Inflammatory macrophage treated with lipopolysaccharide for 1 hour (primary cell): ENCODE results near the gene ERICH3.

Source experiments
- DNase-seq, 2 donors: peaks; one replicate each; pipeline ENCODE4 v3.0.0-alpha.2; 2020 to 2022

ERICH3 gene, protein sequence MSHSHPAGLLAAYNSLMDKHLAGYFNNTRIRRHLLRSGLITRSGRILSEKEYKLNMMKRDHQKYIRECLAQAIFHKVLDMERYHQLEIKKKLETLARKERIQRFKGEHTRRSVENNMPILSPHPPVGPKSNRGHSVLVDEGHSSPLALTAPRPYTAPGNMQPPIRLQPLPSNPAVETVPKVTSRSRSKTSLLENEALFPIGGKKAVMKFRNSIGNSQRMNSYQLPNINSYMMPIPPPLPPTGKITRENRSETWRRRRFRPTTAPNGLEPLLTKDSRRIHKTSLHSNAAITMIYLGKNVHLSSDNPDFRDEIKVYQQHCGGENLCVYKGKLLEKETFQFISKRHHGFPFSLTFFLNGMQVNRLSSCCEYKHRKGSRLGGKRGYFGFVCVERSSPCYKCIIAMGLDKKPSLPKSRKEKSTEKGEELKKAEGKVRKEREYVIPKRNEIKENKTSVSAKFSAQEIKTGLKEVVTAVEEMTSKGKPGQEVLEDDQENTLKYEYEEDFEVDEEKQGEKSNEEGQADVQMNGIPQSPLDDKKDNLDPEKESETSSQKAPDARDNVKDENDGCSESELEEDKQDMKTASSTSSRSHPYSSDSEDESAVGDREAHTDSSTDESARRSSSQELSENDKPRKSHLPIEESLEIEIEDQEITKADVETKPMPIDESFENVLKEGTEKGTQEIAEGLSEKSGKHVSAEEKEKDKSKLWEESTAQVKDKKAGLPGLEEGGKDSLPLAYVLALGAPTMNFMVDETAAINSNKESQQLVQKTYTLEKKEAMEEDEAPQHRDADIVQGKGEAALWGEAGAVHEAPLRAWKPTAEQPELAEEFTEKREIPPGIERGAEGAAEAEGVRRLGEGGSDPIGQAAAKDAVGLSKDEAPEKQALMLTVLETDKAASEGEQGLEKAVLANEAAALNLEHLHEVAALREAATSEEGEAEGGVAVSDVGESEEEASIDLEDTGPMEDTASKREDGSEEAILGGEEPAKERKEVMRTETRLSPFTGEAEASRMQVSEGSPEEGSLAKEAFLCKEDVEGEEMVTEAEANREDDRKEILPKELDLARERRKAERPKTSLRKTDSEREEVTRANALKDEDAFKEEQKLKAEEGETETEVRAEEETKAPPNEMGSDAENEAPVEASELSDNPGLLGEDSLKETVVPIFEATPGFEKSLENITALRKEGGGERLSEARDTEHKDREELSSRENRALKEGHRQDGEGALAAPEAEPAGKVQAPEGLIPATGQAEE (N-terminal part only)

DNA sequence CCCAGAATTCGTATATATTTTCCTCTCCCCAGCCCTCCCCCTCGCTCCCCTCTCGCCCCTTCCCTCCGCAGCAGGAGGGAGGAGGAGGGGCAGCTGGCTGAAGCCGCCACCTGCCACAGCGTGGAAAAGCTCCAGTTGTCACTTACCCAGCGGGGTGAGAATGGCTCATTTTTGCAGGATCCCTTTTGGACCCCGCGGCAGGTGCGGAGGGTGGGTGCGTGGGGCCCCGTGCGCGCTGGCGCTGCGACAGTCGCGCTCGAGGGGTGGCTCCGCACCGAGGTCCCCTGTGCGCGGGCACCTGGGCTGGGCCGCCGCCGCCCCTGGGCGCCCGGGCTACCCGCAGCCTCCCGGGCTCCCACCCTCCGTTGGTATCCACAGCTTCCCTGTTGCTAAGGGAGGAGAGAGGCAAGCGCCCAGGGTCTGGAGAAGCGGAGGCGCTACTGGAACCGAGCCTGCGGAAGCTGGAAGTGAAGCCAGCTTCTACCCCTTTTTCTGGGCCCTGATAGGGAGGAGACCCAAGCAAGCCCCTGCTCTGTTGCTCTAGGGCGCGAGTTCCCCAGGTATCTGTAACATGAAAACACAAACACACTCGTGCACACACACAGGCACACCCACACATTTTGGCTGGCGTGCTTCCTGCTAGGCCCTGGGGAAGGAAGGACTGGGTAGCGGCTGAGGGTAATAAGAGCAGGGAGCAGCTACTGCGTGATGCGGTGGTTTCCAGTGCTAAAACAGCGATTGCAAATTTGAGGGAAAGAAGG, at the start of gene ERICH3:
Gene ERICH3 (minus strand): TSS at position 442 of the 761 bp plus-strand sequence. CDS start 273 bp downstream, at position 169.
- DNase-seq, result no peak

- no peak for DNase-seq
Measured at GRCh38 chr1:74717626-74718025, 44.0 kb upstream of the ERICH3 start.

- DNase-seq, result no peak
Measured at GRCh38 chr1:74716822-74717221, 43.2 kb upstream of the ERICH3 start.

- no peak for DNase-seq
Measured at GRCh38 chr1:74715806-74716205, 42.2 kb upstream of the ERICH3 start.

GRCh38 chr1:74715236-74715502, 41.6 kb upstream of the ERICH3 start:
- no peak for DNase-seq

DNA sequence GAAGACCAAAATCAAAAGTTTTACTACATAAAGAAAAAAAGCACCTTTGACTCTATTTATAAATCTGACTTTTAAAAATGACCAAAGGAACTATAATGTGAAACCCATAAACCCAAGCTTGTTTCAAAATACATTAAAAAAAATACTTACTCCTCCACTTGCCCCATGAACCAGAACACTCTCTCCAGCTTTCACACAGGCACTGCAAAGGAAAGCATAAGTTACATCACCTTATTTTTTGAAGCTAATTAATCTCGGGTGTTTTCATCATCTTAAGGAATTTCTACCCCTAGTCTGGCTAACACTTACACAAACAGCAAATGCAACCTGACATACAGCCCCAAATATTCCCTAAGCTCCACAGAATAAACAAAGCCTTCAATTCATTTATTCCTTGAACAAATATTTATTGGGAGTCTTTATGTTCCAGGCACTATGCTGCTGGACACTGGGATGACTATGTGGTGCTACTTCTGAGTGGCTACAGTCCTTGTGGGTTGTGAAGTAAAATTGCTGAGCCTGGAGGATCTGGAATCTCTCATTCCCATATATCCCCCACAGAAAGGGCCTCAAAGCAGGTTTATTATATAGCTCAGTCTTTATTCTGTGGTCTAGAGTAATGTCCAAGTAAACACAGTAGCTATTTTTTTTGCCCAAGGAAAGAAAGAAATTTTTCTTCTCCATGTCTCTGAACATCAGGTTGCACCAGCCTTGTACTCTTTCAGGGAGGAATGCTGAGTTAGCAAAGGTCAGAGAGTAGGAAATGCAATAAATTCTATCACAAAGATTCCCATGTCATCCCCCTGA, 41.0 kb upstream of the ERICH3 start:
- no peak for DNase-seq

DNA sequence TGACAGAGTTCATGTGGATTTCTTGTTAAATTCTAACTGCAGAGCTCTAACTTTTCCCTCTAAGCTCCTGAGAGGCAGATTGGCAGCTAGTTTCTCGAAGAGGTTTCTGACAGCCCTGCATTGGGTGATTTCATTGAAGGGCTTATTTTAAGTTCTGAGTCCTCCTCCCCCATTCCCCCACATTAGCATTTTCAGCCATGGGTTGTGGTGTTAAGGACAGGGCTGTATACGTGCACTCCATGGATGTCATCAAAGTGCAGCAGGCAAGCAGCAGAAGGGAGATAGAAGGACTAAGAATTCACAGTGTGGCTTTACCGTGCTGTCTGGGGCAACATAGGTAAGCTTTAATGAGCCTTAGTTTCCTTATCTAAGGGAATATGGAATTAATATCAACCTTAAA, 40.3 kb upstream of the ERICH3 start:
- DNase-seq, result no peak

- DNase-seq, result no peak
Measured at GRCh38 chr1:74712881-74713280, 39.3 kb upstream of the ERICH3 start.

DNA sequence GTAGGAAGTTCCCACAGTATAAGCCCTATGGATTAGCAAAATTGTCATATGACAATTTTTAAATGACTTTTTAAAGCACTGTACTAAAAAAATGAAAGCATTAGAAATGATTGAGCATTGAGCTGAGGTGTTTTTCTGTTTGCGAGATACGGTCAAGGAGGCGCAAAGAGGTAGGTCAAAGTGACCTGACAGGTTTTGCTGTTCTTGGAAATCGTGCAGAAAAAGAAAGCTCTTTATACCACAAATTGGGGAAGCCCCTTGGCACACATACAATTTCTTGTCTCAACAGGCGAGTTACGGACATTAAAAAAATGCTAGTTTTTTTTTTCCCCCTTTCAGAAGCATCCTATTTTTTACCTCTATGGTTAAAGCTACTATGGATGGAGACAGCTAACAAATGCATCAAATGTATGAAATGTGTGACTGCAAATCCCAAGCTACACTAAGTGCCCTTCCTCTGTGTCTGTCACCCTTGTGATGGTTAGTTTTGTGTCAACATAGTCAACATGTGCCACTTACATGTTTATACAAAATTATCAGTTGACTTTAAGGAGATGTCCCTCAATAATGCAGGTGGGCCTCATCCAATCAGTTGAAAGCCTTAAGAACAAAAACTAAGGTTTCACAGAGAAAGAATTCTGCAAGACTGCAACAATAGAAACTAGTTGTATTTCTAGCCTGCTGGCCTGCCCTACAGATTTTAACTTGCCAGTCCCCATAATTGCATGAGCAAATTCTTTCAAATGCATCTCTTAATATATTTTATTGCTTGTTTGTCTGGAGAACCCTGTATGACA, 30.0 kb upstream of the ERICH3 start:
- DNase-seq, result no peak

- DNase-seq, result no peak
Measured at GRCh38 chr1:74699331-74699730, 25.7 kb upstream of the ERICH3 start.

GRCh38 chr1:74697832-74698231, 24.2 kb upstream of the ERICH3 start:
- DNase-seq, result no peak

DNA sequence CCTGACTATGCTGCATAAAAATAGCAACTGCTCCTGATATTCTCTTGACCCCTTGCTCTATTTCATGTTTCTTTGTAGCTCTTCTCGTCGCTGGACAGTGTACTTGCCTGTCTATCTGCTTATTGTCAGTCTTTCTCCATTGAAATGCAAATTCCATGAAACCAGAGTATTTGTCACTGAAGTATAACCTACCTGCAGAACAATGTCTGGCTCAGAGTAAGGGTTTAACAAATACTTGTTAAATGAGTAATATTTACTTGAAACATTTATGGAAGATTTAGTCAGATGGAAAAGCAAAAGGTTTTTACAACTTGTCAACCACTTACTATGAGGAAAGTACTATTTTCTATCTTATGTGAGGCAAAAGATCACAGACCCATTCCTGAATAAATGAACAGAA, 19.9 kb upstream of the ERICH3 start:
- DNase-seq, result no peak

DNA sequence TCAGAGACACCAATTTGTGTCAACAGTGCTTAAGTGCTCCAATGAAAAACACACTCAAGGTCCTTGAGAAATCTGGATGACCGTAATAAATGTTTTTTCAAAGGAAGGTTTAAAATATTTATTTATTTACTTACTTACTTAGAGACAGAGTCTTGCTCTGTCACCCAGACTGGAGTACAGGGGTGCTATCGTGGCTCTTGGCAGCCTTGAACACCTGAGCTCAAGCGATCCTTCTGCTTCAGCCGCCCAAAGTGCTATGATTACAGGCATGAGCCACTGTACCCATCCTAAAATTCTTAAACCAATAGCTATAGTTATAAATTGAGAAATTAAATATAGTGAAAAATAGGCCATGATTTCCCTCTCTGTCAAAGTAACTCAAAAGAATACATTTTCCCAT, 17.3 kb upstream of the ERICH3 start:
- DNase-seq, result no peak

DNA sequence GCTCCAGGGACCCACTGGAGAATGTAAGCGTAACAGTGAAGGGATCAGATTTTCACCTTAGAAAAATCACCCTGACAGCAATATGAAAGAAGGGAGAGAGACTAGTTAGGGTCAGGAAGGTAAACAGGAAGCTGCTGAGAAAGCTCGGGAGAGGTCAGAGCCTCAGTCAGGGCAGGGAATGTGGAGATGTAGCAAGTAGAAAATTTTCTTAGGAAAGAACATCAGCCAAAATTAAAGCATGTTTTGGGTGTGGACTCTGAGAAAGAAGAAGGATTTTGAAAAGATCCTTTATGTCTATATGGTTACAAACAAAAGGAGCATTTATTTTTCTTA, 16.7 kb upstream of the ERICH3 start:
- no peak for DNase-seq

DNA sequence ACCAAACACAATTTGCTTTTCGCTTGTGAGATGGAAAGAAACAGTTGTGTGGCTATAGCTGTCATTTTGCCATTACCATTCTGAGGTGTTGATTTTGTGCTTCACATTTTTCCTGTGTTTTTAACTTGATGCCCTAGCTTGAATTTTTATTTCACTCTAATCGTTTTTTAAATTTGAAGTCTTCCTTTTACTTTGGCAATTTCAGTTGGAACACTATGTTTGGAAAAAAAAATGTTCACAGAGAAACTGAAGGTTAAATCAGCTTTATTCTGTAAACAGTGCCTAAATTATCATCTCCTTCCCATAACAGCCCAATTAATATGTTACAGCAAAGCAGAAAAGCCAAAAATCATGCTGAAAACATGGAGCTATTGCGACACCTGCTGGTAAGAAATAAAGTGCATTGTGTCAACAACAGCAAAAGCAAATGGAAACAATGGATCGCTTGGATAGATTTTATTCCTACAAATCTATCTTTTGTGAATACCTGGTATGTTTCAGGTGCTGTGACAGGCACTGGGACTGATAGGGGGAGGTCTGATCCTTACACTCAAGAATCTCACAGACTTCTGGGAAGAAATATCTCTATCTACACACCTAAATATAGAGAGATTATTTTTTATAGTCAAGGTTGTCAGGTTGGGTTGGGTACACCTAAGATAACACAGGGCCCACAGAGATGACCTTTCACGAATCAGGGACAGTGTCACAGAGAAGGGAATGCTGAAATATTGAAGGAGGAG, 16.2 kb upstream of the ERICH3 start:
- DNase-seq, result peak; percentile 18 to 76

- DNase-seq, result no peak
Measured at GRCh38 chr1:74686928-74687327, 13.3 kb upstream of the ERICH3 start.

GRCh38 chr1:74684301-74684700, 10.7 kb upstream of the ERICH3 start:
- no peak for DNase-seq

- no peak for DNase-seq
Measured at GRCh38 chr1:74683656-74684055, 10.1 kb upstream of the ERICH3 start.

DNA sequence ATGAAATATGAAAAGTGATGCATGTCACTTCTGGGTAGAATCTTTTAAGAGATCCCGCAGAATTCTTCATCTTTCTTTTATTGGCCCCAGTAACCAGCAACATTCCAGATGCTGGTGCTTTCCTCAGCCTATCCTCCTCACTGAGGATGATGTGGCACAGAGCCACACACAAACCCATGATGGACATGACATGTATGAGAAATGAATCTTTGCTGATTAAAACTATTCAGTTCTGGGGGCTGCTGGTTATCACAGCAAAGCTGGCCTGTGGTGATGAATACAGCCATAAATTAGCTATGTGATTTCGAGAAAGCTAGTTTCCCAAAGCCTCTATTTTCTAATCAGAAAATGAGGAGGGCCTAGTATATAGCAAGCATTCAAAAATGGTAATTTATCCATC, 8.3 kb upstream of the ERICH3 start:
- DNase-seq, result no peak

GRCh38 chr1:74681449-74681848, 7.9 kb upstream of the ERICH3 start:
- no peak for DNase-seq
